H1 (cell line): ENCODE data around the gene RFFL. TPM values are rescaled to one million over a fixed set of nuclear protein-coding genes. Genes with fewer than 3 reads are reported as not detected.
A peak's percentile ranks its signal among the peaks of the same experiment; 100 is the strongest.

Experiments used
- CTCF ChIP-seq, 3 experiments: IDR thresholded peaks; 1 replicate in 2 of 3; 2 replicates in 1 of 3; pipeline versions ENCODE4 v1.5.1 to v1.6.1; 2011; ENCODE audit warnings: low read length in 3 of 3, mild to moderate bottlenecking in 3 of 3, inconsistent platforms in 2 of 3, low read depth in 1 of 3, moderate library complexity in 1 of 3; ENCODE audit not compliant: insufficient read depth in 1 of 3; ENCODE audit errors: control extremely low read depth in 1 of 3
- E2F6 ChIP-seq: IDR thresholded peaks from 2 replicates; pipeline ENCODE4 v1.6.1; 2012; ENCODE audit warnings: inconsistent platforms
- GABPA ChIP-seq: IDR thresholded peaks from 2 replicates; pipeline ENCODE4 v1.6.1; 2011; ENCODE audit warnings: mild to moderate bottlenecking, low read length, moderate library complexity, borderline replicate concordance; ENCODE audit not compliant: insufficient read depth
- RAD21 ChIP-seq, 2 experiments: IDR thresholded peaks in 1 of 2; conservative IDR thresholded peaks in 1 of 2; 2 replicates each; pipeline ENCODE4 v1.6.1; 2011; ENCODE audit warnings: low read depth in 2 of 2, low read length in 2 of 2, improper control_type of control experiment in 1 of 2, inconsistent platforms in 1 of 2, mild to moderate bottlenecking in 1 of 2, moderate library complexity in 1 of 2
- RXRA ChIP-seq: IDR thresholded peaks from 2 replicates; pipeline ENCODE4 v1.6.1; 2011; ENCODE audit warnings: low read depth, mild to moderate bottlenecking, low read length, moderate library complexity; ENCODE audit not compliant: insufficient read depth
- SIN3A ChIP-seq, 2 experiments: IDR thresholded peaks in 1 of 2; conservative IDR thresholded peaks in 1 of 2; 2 replicates each; pipeline ENCODE4 v1.6.1; 2011 to 2012; ENCODE audit warnings: low read length in 2 of 2, improper control_type of control experiment in 1 of 2, low read depth in 1 of 2, mild to moderate bottlenecking in 1 of 2
- SIRT6 ChIP-seq: IDR thresholded peaks from one replicate; pipeline ENCODE4 v1.7.1; 2012; ENCODE audit warnings: low read length, inconsistent platforms
- SIX5 ChIP-seq: IDR thresholded peaks from 2 replicates; pipeline ENCODE4 v1.6.1; 2011; ENCODE audit warnings: mild to moderate bottlenecking, low read depth, low read length
- SP2 ChIP-seq: IDR thresholded peaks from 2 replicates; pipeline ENCODE4 v1.6.1; 2012; ENCODE audit warnings: mild to moderate bottlenecking, low read length, inconsistent platforms
- TBP ChIP-seq: IDR thresholded peaks from 2 replicates; pipeline ENCODE4 v1.6.1; 2011; ENCODE audit warnings: low read depth, low read length, improper control_type of control experiment
- TEAD4 ChIP-seq: IDR thresholded peaks from 2 replicates; pipeline ENCODE4 v1.6.1; 2012; ENCODE audit warnings: low read depth, low read length, inconsistent platforms, mixed read lengths
- YY1 ChIP-seq: IDR thresholded peaks from 2 replicates; pipeline ENCODE4 v1.6.1; 2011; ENCODE audit warnings: low read depth, mild to moderate bottlenecking, low read length
- polyA plus RNA-seq, 7 experiments: library from polyadenylated mRNA; depleted of rRNA in 3 of 7; stranded (reverse) in 5 of 7; unstranded in 2 of 7; fragments of >200 nt in 5 of 7; fragments of 200-250 nt in 2 of 7; gene quantifications; 1 replicate in 5 of 7; 2 replicates in 1 of 7; 4 replicates in 1 of 7; pipeline versions ENCODE4 v1.2.1 to v1.2.3, GENCODE V29; 2011 to 2013; ENCODE audit warnings: missing spikeins in 2 of 7, mixed read lengths in 2 of 7
- total RNA-seq: library from RNA; stranded (reverse); fragmentation: NEBNext Ultra II Directional; extraction: Animal tissue kit (Norgen Biotek cat#: 25700); gene quantifications from 2 replicates; pipeline ENCODE4 v1.2.1, GENCODE V29; 2021

Gene RFFL
- total and polyA plus RNA-seq, 2 of the 8 experiments (the other 6 are each of a cell fraction or from before 2014, with no cell fraction given) = 14.0 to 24.5 TPM

DNA sequence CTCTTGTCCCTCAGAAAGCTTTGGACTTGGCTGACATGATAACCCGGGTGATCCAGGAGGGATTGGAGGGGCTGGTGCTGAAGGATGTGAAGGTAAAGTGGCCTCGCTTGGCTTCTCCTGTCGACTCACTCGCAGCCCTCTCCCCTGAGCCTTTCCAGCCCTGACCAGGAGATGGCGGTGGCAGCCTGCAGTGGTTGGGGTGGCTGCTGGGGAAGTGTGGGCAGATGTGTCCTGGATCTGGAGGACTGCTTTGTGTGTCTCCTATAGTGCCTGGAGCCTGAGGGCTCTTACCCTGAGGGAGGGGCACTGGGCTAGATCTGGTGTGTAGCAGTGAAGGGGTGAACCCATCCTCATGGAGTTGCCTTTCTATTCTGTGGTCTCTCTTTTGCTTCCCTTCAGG is 65.3 kb downstream of the RFFL start (continued):
- TF ChIP-seq RXRA (no peak), SIX5 (no peak), CTCF (IDR thresholded peaks at IDR 0.05; ENCODE audit: control extremely low read depth in 1 of 3, insufficient read depth in 1 of 3, low read depth in 1 of 3, low read length in 3 of 3) (peak; percentile 87 to 93 (median 88)), TEAD4 (no peak), TBP (no peak), RAD21 (IDR thresholded peaks at IDR 0.05 in 1 of 2, conservative IDR thresholded peaks at IDR 0.05 in 1 of 2; ENCODE audit: low read depth in 2 of 2, low read length in 2 of 2) (peak; percentile 95), SIN3A (conservative IDR thresholded peaks at IDR 0.05 in 1 of 2, IDR thresholded peaks at IDR 0.05 in 1 of 2; ENCODE audit: low read depth in 1 of 2, low read length in 2 of 2) (0 out of 4 replicates have a peak, but pooled peaks of 1 of the 2 experiments have one; percentile 38), GABPA (no peak), SIRT6 (no peak), E2F6 (no peak), SP2 (no peak), YY1 (no peak)
